ENCODE data around the gene DPYSL4. TPM values are rescaled to one million over a fixed set of nuclear protein-coding genes. Genes with fewer than 3 reads are reported as not detected.

DPYSL4 gene
- total RNA-seq, 1 donor from 2014 or later = 33.8 TPM

DNA sequence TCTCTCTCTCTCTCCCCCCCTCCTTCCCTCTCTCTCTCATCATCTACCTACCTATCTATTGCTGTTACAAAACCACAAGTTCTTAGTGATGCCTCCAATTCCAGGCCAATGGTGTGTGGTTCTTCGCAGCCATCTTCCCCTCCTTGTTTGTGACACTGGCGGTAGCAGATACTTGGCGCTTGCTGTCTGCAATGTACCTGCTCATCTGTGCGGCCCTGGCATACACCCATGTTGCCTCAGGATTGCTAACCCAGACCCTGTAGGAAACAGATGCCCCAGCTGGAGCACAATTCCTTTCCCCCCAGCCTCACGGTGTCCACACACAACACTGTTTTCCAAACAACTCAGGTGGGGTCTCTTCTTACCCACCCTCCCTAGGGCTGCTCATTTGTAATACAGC lies 13.6 kb upstream of the DPYSL4 start:
- H3K4me3 Mint-ChIP-seq (ENCODE audit: unreplicated experiment) = no peak overlapping the region

DNA sequence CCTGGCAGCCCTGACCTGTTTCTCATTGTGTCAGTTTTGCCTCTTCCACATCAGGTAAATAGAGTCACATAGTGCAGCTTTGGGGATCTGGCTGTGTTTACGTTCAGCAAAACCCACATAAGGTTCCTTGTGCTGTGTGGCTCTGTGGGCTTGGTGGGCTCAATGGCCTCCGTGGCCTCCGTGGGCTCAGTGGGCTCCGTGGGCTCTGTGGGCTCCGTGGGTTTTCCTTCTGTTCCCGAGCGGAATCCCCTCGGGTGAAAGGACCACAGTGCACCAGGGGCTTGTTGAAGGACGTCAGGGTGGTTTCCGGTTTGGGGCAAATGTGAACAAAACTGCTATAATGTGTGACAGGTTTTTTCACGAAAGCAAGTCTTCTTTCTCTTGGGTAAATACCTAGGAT lies 12.5 kb upstream of the DPYSL4 start:
- TF ChIP-seq, protein P1, sequence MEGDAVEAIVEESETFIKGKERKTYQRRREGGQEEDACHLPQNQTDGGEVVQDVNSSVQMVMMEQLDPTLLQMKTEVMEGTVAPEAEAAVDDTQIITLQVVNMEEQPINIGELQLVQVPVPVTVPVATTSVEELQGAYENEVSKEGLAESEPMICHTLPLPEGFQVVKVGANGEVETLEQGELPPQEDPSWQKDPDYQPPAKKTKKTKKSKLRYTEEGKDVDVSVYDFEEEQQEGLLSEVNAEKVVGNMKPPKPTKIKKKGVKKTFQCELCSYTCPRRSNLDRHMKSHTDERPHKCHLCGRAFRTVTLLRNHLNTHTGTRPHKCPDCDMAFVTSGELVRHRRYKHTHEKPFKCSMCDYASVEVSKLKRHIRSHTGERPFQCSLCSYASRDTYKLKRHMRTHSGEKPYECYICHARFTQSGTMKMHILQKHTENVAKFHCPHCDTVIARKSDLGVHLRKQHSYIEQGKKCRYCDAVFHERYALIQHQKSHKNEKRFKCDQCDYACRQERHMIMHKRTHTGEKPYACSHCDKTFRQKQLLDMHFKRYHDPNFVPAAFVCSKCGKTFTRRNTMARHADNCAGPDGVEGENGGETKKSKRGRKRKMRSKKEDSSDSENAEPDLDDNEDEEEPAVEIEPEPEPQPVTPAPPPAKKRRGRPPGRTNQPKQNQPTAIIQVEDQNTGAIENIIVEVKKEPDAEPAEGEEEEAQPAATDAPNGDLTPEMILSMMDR (IDR thresholded peaks at IDR 0.05) = no peak
- Mint-ChIP-seq H3K9me3 (ENCODE audit: unreplicated experiment) (no peaks in the 10 kb centered on the region), H3K36me3 (ENCODE audit: unreplicated experiment) (no peaks in the 10 kb centered on the region), H3K27me3 (ENCODE audit: unreplicated experiment) (peaks cover 29% of the 10 kb centered on the region), H3K27ac (ENCODE audit: unreplicated experiment) (no peak overlapping the region), H3K4me1 (ENCODE audit: unreplicated experiment) (peaks cover 2% of the 10 kb centered on the region), H3K4me3 (ENCODE audit: unreplicated experiment) (no peak overlapping the region)
- DNase-seq (ENCODE audit: extremely low spot score, unreplicated experiment) = no peak

More for the DNA sequence above, 13.6 kb upstream of the DPYSL4 start:
- H3K27me3 Mint-ChIP-seq (ENCODE audit: unreplicated experiment) = peaks cover 29% of the 10 kb centered on the region
- H3K4me1 Mint-ChIP-seq (ENCODE audit: unreplicated experiment) = peaks cover 2% of the 10 kb centered on the region
- no peak overlapping the region for H3K27ac Mint-ChIP-seq (ENCODE audit: unreplicated experiment)
- TF ChIP-seq, protein P1 (IDR thresholded peaks at IDR 0.05) = no peak
- DNase-seq (ENCODE audit: extremely low spot score, unreplicated experiment) = no peak
- no peaks in the 10 kb centered on the region for H3K9me3 Mint-ChIP-seq (ENCODE audit: unreplicated experiment)
- no peaks in the 10 kb centered on the region for H3K36me3 Mint-ChIP-seq (ENCODE audit: unreplicated experiment)

DNA sequence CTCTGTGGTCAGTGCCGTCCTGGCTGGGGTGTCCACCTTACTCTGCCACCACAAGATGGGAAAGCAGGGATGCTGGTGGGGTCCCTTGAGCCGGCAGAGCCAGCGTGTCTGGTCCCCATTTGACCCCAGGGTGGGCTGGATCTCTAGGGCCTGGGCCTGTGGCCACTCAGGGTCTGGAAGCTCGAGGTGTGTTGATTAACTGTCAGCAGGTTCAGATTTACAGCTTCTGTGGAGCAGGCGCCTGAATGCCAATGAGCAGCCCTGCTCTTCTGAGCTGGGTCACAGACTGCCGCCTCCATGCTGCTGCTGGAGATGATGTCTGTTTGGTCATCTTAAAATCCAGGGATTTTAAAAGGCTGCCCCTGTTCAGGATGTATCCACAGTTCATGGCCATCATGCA lies 11.3 kb upstream of the DPYSL4 start:
- Mint-ChIP-seq H3K36me3 (ENCODE audit: unreplicated experiment) (no peaks in the 10 kb centered on the region), H3K27me3 (ENCODE audit: unreplicated experiment) (peaks cover 29% of the 10 kb centered on the region), H3K4me1 (ENCODE audit: unreplicated experiment) (peaks cover 2% of the 10 kb centered on the region), H3K27ac (ENCODE audit: unreplicated experiment) (no peak overlapping the region), H3K4me3 (ENCODE audit: unreplicated experiment) (no peak overlapping the region), H3K9me3 (ENCODE audit: unreplicated experiment) (no peaks in the 10 kb centered on the region)
- DNase-seq (ENCODE audit: extremely low spot score, unreplicated experiment) = no peak
- TF ChIP-seq, protein P1 (IDR thresholded peaks at IDR 0.05) = no peak

DNA sequence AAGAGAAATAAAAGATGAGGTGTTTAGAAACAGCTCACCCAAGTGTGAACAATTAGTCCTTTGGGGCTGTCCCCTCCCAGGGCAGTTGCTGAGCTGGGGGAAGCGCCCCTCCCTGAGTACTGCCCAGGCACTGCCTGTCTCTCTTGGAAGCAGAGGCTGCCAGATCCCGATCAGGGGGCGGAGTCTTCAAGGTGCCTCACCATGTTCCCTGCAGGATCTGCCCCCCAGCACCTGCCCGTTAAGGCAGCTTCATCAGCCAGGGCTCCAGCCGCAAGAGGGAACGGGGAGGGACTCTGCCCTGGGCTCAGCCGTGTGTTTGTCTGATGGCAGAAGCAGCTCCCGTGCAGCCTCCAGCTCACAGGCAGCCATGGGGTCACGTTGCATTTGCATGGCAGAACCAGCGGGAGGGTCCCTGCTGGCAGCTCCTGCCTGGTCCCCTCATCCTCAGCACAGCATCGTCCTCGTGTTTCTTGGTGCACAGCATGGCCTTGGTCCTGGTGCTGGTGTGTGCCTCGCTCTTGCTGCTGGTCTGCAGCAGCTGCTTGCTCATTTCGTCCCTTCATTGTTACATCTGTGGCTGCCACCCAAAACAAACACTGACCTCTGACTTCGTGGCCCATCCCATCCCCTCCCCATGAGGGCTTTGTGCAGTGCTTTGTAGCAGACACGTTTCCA lies 10.7 kb upstream of the DPYSL4 start:
- no peak for DNase-seq (ENCODE audit: extremely low spot score, unreplicated experiment)
- H3K27ac Mint-ChIP-seq (ENCODE audit: unreplicated experiment) = no peak overlapping the region
- H3K27me3 Mint-ChIP-seq (ENCODE audit: unreplicated experiment) = peaks cover 33% of the 10 kb centered on the region
- no peaks in the 10 kb centered on the region for H3K36me3 Mint-ChIP-seq (ENCODE audit: unreplicated experiment)
- TF ChIP-seq, protein P1 (IDR thresholded peaks at IDR 0.05) = no peak
- no peak overlapping the region for H3K4me3 Mint-ChIP-seq (ENCODE audit: unreplicated experiment)
- peaks cover 2% of the 10 kb centered on the region for H3K4me1 Mint-ChIP-seq (ENCODE audit: unreplicated experiment)
- H3K9me3 Mint-ChIP-seq (ENCODE audit: unreplicated experiment) = no peaks in the 10 kb centered on the region

DNA sequence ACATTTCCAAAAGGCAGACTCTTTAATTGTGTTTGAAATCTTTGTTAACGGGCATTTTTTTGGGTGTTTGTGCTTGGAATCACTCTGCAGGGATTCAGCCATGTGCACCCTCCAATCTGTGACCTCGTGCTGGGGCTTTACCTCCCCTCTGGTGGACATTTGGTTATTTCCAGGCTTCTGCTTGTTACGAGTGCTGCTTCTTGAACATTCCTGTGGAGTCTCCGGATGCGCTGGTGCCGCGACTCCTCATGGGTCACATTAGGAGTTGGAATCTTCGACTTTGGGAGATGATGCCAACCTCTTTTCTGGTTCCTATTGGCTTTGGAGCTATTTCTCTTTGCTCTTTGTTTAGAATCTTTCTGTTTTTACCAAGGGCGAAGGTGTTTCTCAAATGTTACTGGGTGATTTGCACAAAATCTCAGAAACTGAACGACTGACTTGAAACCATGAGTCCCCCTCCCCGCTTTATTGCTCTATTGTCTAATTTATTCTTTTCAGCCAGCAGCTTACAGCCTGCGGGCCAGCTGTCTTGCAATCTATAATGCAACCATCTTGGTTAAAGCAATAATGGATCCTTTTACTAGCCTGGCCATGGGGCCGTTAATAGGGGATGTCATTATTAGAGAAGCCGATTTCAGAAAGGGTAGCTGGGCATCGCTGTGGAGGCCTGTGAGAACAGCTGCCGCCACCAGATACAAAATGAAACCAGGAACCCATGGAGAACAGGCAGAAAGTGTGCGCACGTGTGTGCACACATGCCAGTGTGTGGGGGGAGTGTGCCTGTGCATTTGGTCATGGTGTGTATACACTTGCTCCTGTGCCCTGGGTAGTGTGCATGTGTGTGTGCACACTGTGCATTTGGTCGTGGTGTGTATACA lies 9.9 kb upstream of the DPYSL4 start:
- Mint-ChIP-seq H3K36me3 (ENCODE audit: unreplicated experiment) (no peaks in the 10 kb centered on the region), H3K4me1 (ENCODE audit: unreplicated experiment) (peaks cover 2% of the 10 kb centered on the region), H3K9me3 (ENCODE audit: unreplicated experiment) (no peaks in the 10 kb centered on the region), H3K27ac (ENCODE audit: unreplicated experiment) (no peak overlapping the region), H3K4me3 (ENCODE audit: unreplicated experiment) (no peak overlapping the region), H3K27me3 (ENCODE audit: unreplicated experiment) (peaks cover 40% of the 10 kb centered on the region)
- DNase-seq (ENCODE audit: extremely low spot score, unreplicated experiment) = no peak
- TF ChIP-seq, protein P1 (IDR thresholded peaks at IDR 0.05) = no peak

Measured in osteocyte (in vitro differentiated cells).